NCI-H1092 (cell line): ENCODE results near the gene ZNF217.

ENCODE experiments used
- DNase-seq: peaks from one replicate; lab custom pipeline; 2025; lab: John Stamatoyannopoulos, UW

ZNF217 gene

DNA sequence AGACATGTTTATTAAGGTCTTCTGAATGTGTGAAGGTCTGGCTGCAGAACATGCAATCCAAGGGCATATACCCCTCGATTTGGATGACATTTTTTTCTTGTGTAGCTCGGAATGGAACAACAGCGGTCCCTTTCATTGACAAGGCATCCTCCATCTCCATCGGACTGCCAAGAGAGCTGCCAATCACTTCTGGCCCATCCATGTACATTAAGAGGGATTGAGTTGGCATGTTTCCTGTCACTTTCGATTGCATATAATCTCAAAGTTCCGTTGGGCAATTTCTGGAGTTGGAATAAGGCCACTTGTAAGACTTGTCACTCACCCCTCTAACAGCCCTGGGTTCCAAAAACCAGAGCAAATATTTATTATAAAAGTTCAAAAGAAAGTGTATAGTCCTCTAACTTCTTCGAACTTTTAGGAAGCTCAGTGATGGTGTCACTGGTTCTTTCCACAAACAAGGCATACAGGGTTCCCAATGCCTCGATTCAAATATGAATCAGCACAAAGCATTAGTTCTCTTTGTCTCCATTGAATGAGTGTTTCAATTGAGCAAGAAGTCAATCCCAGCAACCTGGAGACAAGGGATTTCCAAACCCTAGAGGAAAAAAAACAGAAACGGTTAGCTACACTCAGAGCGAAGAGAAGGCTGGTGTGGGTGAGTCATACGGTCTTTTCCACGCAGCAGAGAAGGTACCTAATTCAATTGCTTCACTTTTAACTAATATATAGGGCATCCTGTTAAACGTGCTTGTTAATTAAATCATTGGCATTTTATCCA is 10.9 kb downstream of the ZNF217 start:
- no peak for DNase-seq

DNA sequence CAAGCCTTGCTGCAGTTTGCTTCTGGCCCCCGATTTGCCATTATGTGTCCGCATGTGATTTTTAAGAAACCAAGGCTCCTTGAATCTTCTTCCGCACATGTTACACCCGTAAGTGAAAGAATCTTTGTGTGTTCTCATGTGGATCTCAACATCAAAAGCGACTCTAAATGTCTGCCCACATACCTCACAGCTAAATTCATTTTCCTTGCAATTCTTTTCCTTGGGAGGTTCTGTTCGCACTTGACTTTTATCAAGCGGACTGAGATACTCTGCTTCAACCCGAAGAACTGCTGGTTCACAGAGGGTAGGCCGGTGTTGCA is 11.4 kb downstream of the ZNF217 start:
- DNase-seq = no peak

DNA sequence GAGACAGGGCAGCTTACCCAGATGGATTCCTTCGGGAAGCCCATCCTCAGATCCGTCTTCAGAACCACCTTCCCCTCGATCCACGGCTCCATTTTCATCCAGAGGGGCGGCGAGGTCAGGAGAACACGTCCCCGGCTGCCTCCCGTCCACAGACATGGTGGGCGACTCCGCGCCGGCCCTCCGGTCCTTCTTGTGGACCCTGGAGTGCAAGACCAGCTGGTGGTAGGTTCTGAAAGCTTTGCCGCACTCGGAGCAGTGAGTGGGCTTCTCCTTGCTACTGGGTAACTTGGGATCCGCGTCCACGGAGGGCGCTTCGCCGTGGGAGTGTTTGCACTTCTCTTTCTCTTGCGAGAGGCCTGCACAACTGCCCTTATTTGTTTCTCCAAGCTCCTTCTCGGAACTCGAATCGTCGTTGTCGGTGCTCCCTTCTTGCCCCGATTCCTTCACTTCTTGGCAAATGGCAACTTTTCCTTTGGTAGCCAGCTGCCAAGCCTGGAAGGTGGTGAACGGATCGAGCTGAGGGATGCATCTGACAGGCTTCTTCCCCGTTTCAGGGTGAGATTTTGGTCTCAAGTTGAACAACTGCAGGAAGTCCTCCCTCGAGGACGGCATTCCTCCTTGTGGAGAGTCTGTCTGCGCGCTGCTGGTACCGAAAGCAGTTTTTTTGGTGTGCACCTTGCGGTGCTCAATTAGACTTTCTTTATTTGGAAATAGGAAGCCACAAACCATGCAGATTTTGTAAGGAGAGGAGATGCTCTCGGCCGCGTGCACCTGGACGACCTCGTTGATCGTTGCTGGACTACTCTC is 12.0 kb downstream of the ZNF217 start:
- no peak for DNase-seq

DNA sequence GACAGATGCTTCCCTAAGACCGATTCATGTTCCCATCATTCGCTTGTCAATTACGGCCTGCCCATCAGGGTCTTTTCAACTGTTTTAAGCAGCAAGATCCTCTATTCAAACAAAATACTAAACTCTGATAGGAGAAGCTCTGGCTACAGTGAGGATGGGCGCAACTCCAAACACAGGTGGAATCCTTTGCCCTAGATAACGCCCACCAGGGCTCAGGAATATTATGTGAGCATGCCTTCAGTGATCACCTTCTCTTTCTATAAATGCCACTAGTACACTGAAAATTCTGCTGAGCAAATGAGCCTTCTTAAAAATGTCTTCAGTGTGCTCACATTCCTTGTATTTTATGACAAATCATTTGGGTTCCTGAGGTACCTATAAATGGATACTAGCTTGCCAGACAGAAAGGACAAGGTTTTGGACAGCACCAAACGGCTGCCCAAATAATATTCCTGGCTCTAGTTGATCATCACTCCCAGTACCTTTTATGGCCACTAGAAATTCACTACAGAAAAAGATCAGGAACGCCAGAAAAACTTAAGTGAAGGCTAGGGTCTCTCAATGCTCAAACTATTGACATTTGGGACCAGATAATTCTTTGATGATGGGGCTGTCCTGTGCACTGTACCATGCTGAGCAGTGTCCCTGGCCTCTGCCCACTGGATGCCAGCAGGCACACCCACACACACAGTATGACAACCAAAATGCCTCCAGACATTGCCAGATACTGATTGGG is 13.1 kb downstream of the ZNF217 start:
- DNase-seq = no peak

- no peak for DNase-seq
Measured at GRCh38 chr20:53579581-53580375, 13.9 kb downstream of the ZNF217 start.

GRCh38 chr20:53579266-53579580 is 14.4 kb downstream of the ZNF217 start:
- DNase-seq = no peak

GRCh38 chr20:53578492-53579222 is 15.0 kb downstream of the ZNF217 start:
- peak; percentile 63 for DNase-seq

DNA sequence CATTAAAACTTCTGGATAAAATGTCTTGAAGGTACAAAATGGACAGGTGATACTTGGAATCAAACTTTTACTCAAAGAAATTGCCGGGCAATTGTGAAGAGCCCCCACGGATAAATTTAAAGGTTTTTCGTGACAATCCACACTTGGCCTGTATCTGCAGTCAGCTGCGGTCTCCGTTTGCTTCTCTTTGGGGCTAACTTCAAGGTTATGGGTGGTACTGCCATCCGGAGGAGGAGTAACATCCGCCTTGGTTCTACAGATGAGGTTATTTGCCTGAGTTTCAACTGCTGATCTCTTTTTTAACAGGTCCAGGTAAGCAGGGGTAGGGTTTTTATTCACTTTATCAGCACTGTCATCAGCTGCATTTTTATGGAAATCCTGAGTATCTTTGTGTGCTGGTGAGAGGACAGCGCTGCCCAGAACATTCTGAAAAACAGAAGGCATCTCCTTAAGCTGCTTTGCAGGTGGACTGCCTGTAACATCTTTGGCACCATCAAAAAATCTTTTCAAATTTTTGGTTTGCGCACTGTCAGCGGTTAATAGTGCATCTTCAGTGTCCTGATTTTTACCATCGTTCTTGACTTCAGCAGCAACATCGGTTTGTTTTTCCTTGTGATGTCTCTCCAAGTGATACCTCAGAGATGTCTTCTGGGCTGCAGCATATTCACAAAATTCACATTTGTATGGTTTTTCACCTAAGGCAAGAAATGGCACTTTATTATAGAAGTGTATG is 16.9 kb downstream of the ZNF217 start:
- no peak for DNase-seq

DNA sequence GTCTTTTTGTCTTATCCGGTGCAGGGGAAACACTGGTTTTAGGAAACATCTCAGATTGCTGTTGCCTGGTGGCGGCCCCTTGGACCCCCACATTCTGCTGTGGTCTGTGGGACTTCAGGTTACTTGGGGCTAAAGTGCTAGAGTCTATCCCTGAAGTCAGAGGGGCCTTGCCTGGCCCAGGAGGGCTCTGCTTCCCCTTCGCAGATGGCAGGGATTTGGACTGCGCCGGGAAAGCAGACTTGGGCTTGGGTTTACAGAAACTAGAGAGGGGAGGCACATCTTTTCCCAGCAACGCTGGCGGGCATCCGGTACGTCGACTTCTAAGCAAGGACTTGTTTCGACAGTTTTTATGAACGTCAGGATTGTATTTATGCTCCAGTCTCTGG is 17.5 kb downstream of the ZNF217 start:
- no peak for DNase-seq

- no peak for DNase-seq
Measured at GRCh38 chr20:53575481-53576194, 18.0 kb downstream of the ZNF217 start.

- no peak for DNase-seq
Measured at GRCh38 chr20:53574819-53575218, 18.8 kb downstream of the ZNF217 start.

GRCh38 chr20:53574259-53574789 is 19.3 kb downstream of the ZNF217 start:
- no peak for DNase-seq

GRCh38 chr20:53571555-53572286 is 21.9 kb downstream of the ZNF217 start:
- no peak for DNase-seq

DNA sequence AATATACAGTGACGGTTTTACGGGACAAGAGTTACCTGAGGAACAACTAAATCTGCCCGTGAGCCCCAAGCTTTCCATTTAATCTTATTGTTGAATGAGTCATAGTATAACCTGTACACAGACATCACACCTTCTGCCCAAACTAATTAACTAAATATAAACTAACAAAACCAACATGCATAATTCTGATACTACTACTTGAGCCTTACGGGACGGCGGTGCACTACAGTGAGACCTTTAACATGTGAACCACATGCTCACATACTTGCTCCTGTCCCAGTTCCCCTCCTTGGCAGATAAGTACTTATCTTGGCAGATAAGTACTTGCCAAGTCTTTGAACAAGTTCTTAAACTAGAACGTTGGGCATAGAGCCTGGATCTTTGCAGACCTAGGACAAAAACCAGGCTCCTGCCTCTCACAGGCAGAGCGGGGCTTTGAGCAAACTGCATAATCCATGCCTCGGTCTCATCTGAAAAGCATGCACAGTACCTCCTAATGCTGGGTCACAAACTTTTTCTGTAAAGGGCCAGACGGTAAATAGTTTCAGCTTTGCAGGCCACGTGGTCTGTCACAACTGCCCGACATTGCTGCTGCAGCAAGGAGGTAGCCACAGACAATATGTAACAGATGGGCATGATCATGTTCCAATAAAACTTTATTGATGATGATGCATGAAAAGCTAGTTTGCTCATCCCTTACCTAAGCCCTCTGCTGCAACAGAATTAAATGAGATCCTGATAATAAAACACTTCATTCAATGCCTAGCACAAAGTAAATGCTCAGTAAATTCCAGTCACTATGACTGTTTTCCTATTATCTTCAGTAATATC is 23.0 kb downstream of the ZNF217 start:
- DNase-seq = no peak

- DNase-seq = no peak
Measured at GRCh38 chr20:53569606-53570307, 23.9 kb downstream of the ZNF217 start.

GRCh38 chr20:53569005-53569404 is 24.6 kb downstream of the ZNF217 start:
- DNase-seq = no peak

GRCh38 chr20:53568351-53568750 is 25.3 kb downstream of the ZNF217 start:
- DNase-seq = no peak
